NOMO-1 (cell line): ENCODE measurements around the gene SH3GL1.
A peak's percentile ranks its signal among the peaks of the same experiment; 100 is the strongest.

ENCODE experiments used
- DNase-seq, 2 experiments: peaks; one replicate each; lab custom pipeline; 2025; ENCODE audit not compliant: unreplicated experiment in 2 of 2; lab: John Stamatoyannopoulos, UW

Gene SH3GL1

DNA sequence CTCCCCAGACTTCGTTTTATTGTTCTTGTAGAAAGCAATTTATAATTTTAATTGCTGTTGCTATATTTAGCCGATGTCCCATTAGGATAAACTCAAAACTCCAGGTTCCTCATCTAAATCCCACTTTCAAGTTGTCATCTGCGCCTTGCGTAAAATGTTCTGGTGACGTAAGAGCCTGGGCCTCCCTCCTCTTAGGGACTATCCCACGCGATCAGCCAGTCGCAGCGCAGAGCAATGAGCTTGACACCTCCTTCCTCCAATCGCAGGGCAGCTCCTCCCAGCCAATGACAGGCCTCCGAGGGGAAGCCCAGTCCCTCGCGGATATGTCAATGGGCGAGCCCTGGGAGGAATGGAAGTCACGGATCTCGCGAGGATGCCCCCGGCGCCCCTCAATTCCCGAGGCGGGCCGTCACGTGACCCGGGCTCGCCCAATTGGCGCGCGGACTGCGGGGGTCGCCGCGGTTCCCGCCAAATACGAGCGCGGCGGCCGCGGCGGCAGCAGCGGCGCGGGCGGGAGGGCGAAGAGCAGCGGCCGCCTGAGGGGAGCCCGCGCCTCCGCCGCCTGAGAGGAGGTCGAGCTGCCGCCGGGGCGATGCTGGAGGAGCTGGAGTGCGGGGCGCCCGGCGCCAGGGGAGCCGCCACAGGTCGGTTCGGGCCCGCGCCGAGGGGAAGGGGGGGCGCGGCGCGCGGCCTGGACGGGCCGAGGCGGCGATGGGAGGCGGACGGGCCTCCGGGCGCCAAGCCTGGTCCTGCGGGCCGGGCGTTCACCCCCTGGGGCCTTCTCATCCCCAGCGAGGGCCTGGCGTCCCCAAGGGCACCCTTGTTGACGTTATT lies 2.0 kb upstream of the SH3GL1 start, which contains the start of gene CHAF1A:
TSS of gene CHAF1A (plus strand) at position 470 of the 834 bp plus-strand sequence. CDS start at position 593, 123 bp downstream.
- peak; percentile 99 for DNase-seq

DNA sequence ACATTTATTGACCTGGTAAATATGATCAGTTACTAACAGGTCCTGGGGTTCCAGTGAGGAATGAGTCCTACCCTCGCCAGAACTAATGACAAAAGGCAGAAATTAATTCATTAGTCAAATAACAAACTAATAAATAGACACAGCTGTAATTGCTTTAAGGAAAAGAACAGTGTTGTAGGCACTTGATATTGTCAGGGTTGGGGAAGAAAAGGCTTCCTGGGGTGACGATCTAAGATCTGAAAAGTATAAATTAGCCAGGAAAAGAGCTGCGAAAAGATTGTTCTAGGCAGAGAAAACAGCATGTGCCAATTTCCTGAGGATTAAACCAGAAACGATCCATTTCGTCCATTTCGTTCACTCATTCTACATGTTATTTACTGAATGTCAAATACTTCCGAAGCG lies 1.4 kb upstream of the SH3GL1 start:
- DNase-seq = no peak

DNA sequence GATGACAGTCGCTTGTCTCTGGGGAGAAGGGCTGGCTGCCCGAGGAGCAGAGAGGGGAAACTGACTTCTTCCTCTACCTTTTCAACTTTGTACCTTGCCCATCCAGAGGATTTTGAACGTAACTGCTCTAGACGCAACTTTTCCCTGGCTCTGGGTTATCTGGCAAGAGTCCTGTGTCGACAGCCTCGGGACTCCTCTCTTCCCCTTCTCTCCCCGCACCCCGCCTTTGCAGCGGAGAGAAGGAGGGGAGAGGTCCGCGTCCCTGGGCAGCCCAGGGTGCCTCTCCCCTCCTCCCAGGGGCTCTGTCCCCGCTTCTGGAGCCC lies 574 bp downstream of the SH3GL1 start:
- DNase-seq = peak; percentile 20 to 38

DNA sequence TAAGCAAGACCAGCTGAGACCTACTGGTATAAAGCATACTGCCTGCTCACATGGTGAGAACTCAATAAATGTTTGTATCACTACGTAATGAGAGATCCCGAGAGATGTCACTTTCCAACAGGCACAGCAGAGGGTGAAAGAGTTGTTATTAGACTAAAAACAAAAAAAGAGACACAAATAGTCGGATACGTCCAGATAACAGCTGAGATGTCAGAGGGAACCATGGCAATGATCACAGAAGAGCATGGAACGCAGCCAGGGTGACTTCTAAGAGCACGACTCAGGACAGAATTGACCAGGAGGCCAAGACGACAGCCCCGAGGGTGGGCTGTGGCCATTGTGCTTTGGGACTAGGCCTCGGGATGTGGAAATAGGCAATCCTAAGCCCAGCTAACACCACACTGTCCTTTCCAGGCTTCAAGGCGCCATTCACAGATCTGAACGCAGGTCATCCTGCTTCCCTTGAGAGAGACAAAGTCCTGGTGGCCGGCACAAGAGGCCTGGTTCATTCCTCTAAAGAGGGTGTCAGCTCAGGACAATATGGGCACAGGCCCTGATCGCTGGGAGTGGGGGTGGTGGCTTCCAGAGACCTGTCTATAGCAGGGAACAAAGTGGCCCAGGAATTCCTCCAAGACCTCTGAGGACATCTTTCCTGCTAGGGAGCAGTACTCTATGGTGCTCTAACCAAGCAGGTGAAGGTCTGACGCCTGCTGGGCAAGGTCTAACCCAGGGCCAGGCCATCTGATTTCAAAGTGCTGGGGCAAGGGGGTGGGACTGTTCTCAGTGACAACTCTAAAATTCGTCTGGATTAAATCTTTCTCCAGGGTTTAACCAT lies 3.2 kb downstream of the SH3GL1 start:
- DNase-seq = no peak

DNA sequence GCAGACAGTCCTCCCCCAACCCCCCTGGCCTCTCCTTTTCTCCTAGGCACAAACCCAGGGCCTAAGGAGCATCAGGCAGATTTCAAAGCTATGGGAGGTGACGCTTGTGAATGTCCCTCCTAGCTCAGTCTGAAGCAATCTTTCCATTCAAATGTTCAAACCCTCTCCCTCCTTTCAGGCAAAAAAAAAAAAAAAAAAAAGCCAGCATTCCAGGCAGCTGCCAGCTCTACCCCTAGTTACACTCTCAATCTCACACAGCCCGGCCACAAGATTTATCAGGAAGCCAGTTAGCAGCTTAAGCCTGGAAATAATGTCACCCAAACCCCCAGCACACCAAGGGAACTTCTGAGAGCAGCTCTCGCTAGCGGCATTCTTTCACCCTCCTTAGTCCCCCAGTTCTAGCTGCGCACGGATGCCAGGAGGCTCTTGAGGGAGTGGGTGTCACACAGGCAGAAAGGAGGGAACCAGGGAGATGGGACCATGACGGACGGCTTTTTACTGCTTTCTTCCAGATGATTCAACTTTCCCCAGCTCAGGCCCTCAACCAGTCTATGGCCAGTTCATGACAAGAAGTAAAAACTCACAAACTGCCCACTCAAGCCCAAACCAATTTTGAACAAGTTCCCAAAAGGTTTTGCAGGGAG lies 6.3 kb downstream of the SH3GL1 start:
- no peak for DNase-seq

DNA sequence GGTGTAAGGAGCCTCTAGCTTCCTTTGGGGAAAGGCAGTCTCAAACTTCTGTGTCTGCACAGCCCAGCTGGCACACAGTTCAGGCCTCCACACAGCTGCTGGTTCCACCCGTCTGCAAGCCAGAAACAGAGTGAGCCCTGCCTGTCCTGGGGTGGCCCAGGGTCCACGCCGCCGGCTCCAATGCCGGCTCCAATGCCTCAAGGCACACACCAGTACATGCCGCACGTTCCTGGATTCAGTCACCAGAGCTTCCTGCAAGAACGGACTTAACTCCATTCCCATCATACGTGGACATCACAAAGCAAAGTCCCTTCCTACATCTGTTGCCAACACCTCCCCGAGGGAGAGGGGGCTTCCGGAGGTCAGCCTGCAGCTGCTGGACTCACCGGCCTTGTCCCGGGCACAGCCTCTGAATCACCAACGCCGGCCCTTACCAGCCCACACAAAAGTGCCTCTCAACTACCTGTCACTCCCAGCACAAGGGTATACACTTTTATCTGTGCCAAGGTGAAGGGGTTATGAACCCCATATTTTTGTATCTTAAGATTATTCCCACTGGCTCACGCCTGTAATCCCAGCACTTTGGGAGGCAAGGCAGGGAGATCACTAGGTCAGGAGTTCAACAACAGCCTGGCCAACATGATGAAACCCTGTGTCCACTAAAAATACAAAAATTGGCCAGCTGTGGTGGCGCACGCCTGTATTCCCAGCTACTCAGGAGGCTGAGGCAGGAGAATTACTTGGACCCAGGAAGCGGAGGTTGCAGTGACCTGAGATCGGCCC lies 8.5 kb downstream of the SH3GL1 start:
- no peak for DNase-seq

DNA sequence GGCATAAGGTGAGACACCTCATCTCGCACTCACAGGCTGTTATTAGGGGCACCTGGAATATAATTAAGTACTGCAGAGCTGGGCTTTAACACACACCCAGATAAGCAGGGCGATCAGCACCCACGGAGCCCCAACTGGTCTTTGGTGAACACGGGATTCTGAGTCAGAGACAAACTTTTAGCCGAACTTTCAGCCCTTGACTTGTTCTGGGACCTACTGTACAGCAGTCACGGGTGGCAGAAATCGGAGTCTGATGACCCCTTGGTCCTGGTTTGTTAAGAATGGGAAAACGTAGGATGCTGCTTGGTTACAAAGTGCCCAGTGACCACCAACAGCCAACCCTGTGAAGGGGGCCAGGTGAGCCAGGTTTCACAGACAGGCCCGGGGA lies 9.0 kb downstream of the SH3GL1 start:
- no peak for DNase-seq

DNA sequence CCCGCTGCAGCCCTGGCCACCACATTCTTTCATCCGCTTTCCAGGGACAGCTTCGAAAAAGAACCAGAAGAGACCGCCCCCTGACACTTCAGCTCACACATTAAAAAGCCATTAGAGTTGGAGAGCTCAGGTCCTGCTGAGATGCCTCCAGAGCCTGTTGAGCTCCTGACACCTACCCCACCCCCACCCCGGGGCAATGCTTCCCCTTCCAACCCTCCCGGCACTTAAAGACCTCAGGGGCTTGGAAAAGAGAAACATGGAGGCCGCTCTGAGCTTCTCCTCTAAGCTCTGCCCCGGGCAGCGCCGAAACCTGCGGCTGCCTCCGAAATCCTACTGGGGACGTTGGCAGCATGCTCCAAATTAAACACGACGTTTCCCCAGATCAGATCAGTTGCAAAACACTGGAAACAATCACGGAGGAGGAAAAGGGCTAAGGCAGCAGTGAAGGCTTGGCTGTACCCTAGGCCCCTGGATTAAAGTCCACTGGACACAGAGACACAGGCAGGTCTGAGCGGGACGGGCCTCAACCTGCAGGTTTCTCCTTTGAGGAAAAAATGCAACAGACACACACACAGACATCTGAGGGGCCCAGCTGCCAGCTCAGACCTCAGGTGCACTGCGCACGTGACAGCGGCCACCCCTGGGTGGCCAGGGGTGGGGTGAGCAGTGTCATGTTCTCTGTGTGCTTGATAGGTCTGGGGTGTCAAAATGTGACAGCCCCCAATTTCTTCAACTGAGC lies 9.6 kb downstream of the SH3GL1 start:
- DNase-seq = no peak

DNA sequence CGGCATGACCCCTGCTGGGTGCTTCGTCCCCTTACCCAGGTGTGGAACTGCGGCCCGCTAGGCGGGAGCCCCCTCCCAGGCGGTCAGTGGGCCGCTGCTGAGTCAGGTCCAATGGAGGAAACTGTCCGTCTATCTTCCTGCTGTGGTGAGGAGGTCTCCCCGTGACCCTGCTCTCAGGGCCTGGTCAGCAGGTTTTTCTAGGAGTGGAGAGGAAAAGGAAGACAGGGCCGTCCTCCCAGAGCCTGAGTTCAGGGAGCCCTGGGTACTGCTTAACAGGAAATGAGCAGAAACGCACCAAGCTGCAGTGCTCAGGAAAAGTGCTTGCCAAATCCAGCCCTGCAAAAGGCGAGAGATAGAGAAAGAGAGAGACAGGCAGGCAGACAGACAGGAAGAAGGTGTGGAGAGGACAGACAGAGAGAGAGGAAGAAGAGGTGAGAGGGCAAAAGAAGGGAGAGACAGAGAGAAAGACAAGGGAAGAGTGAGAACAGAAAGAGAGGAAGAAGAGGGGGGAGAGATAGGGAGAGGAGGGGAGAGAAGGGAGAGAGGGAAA lies 10.3 kb downstream of the SH3GL1 start:
- no peak for DNase-seq

DNA sequence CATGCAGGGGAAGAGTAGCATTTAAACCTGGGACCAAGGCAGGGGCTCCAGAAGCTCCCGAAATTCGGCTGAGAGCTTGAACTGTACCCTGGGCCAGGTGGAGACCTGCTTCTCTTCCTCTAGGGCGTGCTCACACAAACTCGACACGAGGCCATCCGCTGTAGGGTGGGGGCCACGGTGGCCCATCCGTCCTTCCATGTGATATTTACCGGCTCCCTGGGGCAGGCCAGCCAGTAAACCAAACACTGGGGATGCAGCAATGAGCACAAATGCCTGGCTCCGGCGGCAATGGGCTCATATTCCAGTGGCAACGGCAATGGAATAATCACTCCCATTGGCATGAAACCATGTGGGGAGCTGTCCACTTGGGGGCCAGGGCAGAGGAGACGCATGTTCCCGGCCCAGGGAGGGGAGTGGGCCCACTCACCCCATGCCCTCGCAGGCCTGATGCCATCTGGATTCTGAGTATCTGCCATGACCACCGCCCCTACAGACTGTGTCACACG lies 10.8 kb downstream of the SH3GL1 start:
- no peak for DNase-seq

DNA sequence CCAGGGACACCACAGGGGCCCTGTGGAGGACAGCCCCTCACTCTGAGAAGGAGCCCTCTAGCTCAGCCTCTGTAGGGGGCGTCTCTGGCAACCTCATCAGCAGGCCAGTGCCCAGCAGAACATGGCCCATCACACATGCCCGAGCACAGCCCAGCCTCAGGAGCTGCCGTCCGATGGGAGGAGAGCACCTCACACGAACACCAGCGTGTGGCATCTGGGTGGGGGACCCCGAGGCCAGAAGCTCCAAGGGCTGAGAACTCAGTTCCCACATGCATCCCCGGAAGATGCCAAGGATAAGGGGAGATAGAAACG lies 11.3 kb downstream of the SH3GL1 start:
- DNase-seq = no peak

DNA sequence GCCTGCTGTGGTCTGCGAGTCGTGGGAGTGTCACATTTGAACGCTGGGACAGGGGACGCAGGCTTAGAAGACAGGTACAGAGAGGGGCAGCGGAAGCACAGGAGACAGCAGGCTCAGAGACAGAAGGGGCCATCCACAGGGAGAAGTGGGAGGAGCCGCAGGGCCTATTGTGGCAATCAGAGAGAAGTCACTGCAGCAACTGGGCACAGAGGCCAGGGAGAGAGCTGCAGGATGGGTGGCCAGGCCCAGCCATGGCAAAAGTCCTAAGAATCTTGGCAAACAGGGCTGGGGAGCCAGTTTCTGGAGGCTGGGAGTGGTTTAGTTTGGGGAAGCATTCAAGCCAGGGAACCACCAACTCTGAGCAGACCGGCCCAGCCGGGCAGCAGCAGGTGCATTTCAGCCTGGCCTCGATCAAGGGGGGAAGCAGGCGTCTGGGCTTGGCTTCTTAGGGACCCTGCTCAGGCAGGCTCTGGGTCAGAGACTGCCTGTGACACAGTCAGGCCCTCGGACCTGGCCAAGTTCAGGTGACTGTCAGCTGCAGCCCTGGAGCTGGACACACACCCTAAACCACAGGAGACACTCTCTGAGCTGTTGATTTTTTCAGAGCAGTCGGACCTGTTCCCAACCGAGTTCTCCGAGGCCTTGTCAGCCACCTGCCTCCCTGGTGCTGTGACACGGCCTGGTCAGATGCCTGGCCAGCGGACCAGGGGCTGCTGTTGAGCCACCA lies 11.8 kb downstream of the SH3GL1 start:
- DNase-seq = no peak

DNA sequence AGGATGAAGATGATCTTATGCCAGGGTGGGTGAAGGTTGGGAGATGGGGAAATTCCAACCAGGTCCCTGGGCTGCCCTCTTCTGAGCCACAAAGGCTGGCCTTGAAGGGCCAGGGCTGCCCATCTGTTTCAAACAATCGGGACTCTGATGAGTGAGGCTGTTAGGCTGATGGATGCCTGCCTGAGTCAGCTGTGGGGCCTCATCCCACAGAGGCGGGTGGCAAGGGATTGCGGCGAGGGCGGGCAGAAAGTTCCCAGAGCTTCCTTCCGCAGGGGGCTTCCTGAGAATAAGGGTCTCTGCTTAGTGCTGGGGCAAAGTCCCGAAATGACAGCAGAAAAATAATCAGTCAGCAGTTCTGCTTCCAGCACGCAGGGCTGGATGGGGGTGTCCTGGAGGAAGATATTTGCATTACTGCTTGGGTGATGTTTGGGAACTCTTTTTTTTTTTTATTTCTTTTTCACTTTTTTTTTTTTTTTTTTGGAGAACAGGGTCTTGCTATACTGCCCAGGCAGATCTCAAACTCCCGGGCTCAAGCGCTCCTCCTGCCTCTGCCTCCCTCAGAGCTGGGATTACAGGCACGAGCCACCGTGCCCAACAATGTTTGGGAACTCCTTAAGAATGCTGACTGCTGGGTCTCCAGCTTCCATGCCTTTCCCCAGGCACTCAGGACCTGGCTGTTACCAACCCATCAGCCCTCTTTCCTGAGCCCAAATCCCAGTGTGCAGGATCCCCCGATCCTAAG lies 14.1 kb downstream of the SH3GL1 start:
- no peak for DNase-seq

DNA sequence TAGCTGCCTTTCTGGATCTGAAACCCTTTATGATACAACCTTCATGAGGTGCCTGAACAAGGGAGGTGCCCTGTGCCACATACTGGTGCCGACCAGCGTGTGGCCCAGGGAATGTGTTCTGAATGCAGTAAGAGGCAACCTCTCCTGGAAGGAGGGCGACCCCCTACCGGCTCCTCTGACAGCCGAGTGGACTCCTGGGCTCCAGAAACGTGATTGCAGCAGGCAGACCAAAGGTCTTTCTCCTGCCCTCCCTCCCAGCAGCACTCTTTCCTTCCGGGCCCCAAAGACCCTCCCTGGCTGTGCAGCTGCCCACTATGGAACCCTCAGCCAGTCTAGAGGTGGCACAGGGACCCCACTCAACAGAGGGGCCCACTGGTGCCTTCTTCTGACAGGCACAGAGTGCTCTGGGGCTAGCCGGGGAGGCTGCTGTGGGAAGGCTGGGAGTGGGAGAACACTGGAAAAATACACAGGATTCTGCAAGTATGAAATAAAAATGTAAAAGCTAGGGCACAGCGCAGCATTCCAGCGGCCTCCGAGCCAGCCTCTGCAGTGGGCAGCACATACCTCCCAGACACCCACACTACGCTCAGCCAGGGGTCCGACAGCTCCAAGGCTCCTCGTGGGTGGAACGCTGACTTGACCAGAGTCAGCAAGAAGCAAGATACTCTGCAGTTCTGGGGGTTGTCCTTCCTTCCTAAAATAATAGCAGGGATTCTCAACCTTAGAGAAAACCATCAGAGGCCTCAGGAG lies 14.9 kb downstream of the SH3GL1 start:
- no peak for DNase-seq

DNA sequence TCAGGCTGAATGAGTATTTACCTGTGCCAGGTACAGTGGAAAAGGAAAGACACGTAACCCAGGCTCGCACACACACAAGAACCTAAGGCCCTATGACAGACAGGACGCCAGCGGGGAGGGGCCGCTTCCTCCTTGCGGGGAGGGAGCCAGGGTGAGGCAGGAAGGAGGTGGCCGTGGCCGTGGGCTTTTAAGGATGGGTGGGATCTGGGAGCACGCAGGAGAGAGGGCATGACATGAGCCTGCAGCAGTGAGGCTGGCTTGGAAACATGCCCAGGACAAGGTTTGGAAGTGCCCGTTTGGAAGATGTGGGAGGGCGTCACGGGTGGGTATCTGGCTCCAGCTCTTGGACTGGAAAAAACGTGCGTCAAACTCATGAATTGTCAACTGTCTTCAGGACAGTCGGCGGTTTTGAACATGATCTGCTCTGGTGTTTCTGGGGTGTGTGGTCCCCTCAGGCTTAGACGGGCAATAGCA lies 20.1 kb downstream of the SH3GL1 start:
- no peak for DNase-seq

DNA sequence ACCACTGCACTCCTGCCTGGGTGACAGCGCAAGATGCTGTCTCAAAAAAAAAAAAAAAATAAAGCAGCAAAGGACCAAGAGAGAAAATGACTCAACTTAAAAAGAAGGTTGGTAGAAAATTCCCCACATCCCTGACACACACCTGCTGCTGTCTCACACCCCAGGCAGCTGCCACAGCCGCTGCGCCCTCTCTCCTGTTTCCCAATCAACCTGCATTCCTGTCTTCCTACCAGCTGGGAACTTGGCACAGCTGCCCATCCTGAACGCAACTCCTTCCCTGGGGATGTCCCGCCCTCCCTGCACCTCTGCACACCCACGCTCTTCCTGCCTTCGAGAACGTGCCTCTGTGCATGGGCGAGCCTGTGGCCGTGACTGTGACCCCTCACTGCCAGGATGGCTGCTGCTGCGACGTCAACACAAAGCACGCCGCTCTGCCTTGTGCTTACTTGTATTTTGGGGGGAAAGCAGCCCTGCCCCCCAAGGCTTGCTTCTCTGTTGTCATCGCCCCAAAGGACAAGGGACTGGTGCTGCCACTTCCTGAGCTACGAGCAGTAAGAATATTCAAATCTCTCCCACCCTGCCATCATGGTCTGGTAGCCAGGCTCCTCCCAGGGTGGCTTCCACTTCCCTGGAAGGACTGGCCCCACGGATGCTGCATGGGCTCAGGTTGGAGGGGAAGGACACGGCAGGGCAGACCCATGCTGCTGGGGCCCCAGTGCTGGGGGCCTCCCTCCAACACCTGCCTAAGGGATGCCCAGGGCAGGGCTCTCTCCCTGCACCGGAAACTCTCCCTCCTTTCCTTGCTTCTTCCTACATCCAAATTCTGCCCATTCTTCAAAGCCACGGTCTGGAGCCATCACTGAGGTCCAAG lies 20.7 kb downstream of the SH3GL1 start:
- no peak for DNase-seq

DNA sequence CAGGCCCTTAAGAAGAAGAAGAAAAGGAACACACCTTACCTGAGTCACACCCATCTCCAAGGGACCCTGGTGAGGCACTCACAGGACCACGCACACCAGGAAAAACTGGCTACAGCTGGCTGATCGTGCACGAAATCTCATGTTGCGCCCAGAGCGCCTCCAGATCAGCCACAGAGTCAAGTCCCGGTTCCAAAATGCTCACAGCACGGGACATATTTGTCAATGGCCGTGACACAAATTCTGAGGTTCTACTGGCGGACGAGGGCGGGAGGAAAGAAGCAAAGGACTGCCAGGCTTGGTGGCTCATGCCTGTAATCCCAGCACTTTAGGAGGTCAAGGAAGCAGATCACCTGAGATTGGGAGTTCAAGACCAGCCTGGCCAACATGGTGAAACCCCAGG lies 21.5 kb downstream of the SH3GL1 start:
- DNase-seq = no peak
